Stimulated activated naive CD4-positive, alpha-beta T cell treated with Interleukin-2 at 50 U/mL for 16 hours (primary cell): ENCODE measurements around the gene NEDD4.

Experiments used
- DNase-seq: peaks from one replicate; lab custom pipeline; 2025; lab: John Stamatoyannopoulos, UW

Gene NEDD4

DNA sequence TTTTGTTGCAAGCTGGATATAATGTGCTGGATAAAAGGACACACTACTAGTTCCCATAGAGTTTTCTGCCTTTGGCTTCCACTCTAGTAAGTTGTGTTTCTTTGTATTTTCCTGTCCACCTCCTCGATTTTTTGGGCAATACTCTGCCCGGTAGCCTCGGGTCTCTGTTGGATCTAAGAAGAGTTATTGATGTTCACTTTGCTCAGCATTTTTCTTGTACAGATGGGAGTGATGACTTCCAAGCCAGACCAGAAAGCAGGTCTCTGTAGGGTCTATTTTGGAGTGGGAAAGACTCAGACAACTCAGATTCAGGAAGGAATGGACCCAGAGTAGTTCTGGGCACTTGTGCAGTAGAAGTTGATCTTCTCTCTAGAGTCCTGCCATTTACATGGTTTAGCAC, 214.5 kb downstream of the NEDD4 start:
- DNase-seq = no peak
